GM21786 (cell line): ENCODE measurements around the gene PIGO.

ENCODE experiments used
- ATAC-seq: cut with Tn5 transposase; IDR thresholded peaks from one replicate; pipeline ENCODE4 v1.9.1; 2021; ENCODE audit not compliant: unreplicated experiment

PIGO gene

GRCh38 chr9:35072461-35073278, 23.7 kb downstream of the PIGO start, which contains the start of gene VCP:
TSS of gene VCP (minus strand) at chr9:35072625. CDS start at chr9:35072353, 272 bp downstream.
- ATAC-seq = peak; percentile 86

GRCh38 chr9:35071814-35072460, 24.5 kb downstream of the PIGO start:
- ATAC-seq = peak; percentile 39

GRCh38 chr9:35070823-35071813, 25.3 kb downstream of the PIGO start:
- ATAC-seq = no peak

- ATAC-seq = no peak
Observed at GRCh38 chr9:35069020-35069419, 27.4 kb downstream of the PIGO start.

- no peak for ATAC-seq
Observed at GRCh38 chr9:35067056-35067455, 29.3 kb downstream of the PIGO start.

- no peak for ATAC-seq
Observed at GRCh38 chr9:35060548-35061207, 35.7 kb downstream of the PIGO start.

- no peak for ATAC-seq
Observed at GRCh38 chr9:35059438-35059837, 37.0 kb downstream of the PIGO start.

GRCh38 chr9:35057271-35057620, 39.1 kb downstream of the PIGO start:
- no peak for ATAC-seq

GRCh38 chr9:35056571-35057270, 39.7 kb downstream of the PIGO start:
- no peak for ATAC-seq

GRCh38 chr9:35054871-35055644, 41.3 kb downstream of the PIGO start:
- no peak for ATAC-seq

- no peak for ATAC-seq
Observed at GRCh38 chr9:35054185-35054835, 42.1 kb downstream of the PIGO start.

GRCh38 chr9:35051069-35051967, 45.1 kb downstream of the PIGO start:
- ATAC-seq = no peak

- ATAC-seq = no peak
Observed at GRCh38 chr9:35048511-35048910, 47.9 kb downstream of the PIGO start.

GRCh38 chr9:35044071-35044470, 52.3 kb downstream of the PIGO start:
- no peak for ATAC-seq

GRCh38 chr9:35042891-35043545, 53.4 kb downstream of the PIGO start:
- ATAC-seq = no peak

GRCh38 chr9:35042081-35042604, 54.2 kb downstream of the PIGO start:
- ATAC-seq = no peak
